Measurements from ENCODE around the gene DCC. TPM values are rescaled to one million over a fixed set of nuclear protein-coding genes. Genes with fewer than 3 reads are reported as not detected.

DCC gene
- total and polyA plus RNA-seq, 5 donors from 2014 or later, result not detected

DNA sequence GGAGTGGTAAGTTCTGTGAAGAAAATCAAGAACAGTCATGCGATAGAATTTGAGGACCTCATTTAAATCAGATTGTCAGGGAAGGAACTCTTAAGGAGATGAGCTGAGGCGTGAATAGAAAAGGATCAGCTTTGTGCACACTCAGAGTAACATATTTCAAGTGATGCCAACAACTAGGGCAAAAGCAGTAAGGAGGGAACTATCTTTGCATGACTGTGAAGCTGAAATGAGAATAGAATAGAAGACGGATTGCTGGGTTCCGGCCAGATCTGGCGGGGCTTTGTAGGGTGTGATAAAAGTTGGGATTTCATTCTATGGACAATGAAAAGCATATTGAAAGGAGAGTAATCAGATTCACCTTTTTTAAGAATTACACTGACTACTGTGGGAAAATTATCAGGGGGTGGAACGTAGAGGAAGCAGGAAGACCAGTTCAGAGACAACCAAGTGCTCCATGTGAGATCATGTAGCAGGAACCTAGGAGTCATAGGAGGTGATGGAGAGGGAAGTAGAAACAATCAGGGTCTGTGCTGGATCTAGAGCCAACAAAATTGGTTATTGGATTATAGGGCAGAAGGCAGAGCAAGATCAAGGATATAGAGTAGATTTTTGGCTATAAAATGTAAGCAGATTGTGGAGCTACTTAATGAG is 884.3 kb downstream of the DCC start:
- H3K9me3 Mint-ChIP-seq, result peaks cover 0 to 5% (median 0%) of the 10 kb centered on the region in 7 donors
- H3K9me3 ChIP-seq (ENCODE audit: control insufficient read depth in 2 of 2, low read length in 2 of 2), result peaks cover 0 to 4% of the 10 kb centered on the region in 2 experiments
- no peaks in the 10 kb centered on the region for H3K36me3 ChIP-seq (ENCODE audit: control insufficient read depth, insufficient read depth, low read length)
- DNase-seq, result no peak
- H3K4me1 Mint-ChIP-seq, result no peaks in the 10 kb centered on the region
- no peak overlapping the region for H3K27ac ChIP-seq (ENCODE audit: insufficient read depth, low read length, poor library complexity, severe bottlenecking)
- H3K36me3 Mint-ChIP-seq, result no peaks in the 10 kb centered on the region
- no peaks in the 10 kb centered on the region for H3K27me3 ChIP-seq (ENCODE audit: control insufficient read depth, insufficient read depth, low read length)
- no peak overlapping the region for H3K4me3 Mint-ChIP-seq
- no peak for ATAC-seq (ENCODE audit: low read depth in 2 of 2)
- H3K27me3 Mint-ChIP-seq, result no peaks in the 10 kb centered on the region
- H3K27ac Mint-ChIP-seq, result no peak overlapping the region
- H3K4me1 ChIP-seq (ENCODE audit: control insufficient read depth, insufficient read depth, low read length, poor library complexity, severe bottlenecking), result no peaks in the 10 kb centered on the region
- no peak overlapping the region for H3K4me3 ChIP-seq (ENCODE audit: low read depth, low read length)

DNA sequence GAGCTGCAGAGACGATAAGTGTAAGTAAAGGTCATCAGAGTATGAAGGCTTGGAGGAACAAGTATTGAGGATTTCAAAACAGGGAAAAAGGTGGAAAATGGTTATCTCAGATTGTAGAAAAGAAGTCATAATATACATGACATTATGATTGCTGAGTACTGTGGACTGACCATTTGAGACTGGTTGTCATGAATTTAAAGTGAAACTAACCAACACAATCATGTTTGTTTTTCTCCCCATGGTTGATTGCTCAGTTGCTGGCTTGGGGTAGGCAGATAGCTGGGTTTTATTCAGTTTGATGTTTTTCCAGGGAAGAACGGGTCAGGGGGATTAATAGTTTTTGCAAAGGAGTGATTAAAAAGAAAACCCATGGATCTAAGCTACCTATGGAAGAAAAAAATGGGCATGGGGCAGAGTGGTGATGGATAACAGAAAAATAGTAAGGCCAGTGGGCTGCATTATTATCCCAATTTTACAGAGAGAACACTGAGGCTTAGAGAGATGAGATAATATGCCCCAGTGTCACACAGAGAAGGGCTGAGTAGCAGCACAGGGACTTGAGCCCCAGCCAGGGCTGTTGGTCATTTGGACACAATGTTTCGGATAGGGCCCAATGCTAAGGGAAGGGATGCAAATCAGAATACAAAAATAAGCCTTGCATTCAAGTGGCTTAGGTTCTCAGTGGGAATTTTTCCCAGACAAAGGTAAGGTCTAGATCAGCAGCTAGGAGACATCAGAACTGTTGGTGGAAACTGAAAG is 885.7 kb downstream of the DCC start:
- ATAC-seq (ENCODE audit: low read depth in 2 of 2) (no peak), DNase-seq (no peak)
- Mint-ChIP-seq H3K27me3 (no peaks in the 10 kb centered on the region), H3K9me3 (peaks cover 0 to under 1% (median 0%) of the 10 kb centered on the region in 7 donors), H3K27ac (no peak overlapping the region), H3K36me3 (no peaks in the 10 kb centered on the region), H3K4me1 (no peaks in the 10 kb centered on the region), H3K4me3 (no peak overlapping the region)
- H3K27me3 ChIP-seq (ENCODE audit: control insufficient read depth, insufficient read depth, low read length), result no peaks in the 10 kb centered on the region
- peaks cover 0 to 4% of the 10 kb centered on the region in 2 experiments for H3K9me3 ChIP-seq (ENCODE audit: control insufficient read depth in 2 of 2, low read length in 2 of 2)
- no peak overlapping the region for H3K27ac ChIP-seq (ENCODE audit: insufficient read depth, low read length, poor library complexity, severe bottlenecking)
- no peaks in the 10 kb centered on the region for H3K36me3 ChIP-seq (ENCODE audit: control insufficient read depth, insufficient read depth, low read length)
- H3K4me1 ChIP-seq (ENCODE audit: control insufficient read depth, insufficient read depth, low read length, poor library complexity, severe bottlenecking), result no peaks in the 10 kb centered on the region
- H3K4me3 ChIP-seq (ENCODE audit: low read depth, low read length), result no peak overlapping the region

DNA sequence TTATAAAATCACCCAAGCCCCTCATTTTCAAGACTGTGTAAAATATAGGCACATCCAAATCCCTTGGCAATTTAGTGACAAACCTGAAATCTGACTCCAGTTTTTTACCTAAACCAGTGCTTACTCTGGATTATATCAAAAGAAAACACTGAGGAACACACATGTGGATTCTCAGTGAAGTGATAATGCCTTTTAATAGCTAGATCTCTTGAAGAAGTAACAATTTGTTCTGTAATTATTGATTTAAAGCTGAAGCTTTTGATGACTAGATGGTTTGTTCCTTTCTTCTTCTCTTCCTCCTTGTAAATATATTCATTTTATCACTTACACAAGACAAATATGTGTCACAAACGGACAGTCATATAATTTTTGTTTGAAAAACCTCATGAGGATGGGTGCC is 894.6 kb downstream of the DCC start:
- Mint-ChIP-seq H3K36me3 (no peaks in the 10 kb centered on the region), H3K4me3 (no peak overlapping the region), H3K9me3 (peaks cover 2 to 14% (median 5%) of the 10 kb centered on the region in 7 donors), H3K4me1 (no peaks in the 10 kb centered on the region), H3K27me3 (no peaks in the 10 kb centered on the region), H3K27ac (no peak overlapping the region)
- DNase-seq (no peak), ATAC-seq (ENCODE audit: low read depth in 2 of 2) (no peak)
- H3K27ac ChIP-seq (ENCODE audit: insufficient read depth, low read length, poor library complexity, severe bottlenecking), result no peak overlapping the region
- no peaks in the 10 kb centered on the region for H3K9me3 ChIP-seq (ENCODE audit: control insufficient read depth in 2 of 2, low read length in 2 of 2)
- H3K4me1 ChIP-seq (ENCODE audit: control insufficient read depth, insufficient read depth, low read length, poor library complexity, severe bottlenecking), result no peaks in the 10 kb centered on the region
- no peaks in the 10 kb centered on the region for H3K27me3 ChIP-seq (ENCODE audit: control insufficient read depth, insufficient read depth, low read length)
- H3K4me3 ChIP-seq (ENCODE audit: low read depth, low read length), result no peak overlapping the region
- no peaks in the 10 kb centered on the region for H3K36me3 ChIP-seq (ENCODE audit: control insufficient read depth, insufficient read depth, low read length)

DNA sequence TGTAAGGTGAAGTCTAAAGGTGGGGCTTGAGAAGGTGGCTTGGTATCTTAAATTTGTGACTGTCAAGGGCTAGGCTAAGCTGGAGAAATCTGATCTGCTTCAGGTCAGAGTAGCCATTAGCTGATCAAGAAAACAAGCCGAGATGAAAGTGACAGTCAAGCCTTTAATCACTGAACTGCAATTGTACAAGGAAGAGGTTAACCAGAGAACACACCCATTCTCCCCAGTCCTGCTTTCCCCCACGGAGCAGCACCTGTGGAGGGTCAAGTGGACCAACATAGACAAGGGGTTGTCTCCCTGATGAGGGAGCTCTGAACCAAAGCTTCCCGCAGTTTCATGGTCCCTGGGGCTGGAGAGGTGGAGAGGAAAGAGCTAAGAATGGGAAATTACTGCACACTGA is 901.2 kb downstream of the DCC start:
- H3K36me3 Mint-ChIP-seq, result no peaks in the 10 kb centered on the region
- no peaks in the 10 kb centered on the region for H3K4me1 ChIP-seq (ENCODE audit: control insufficient read depth, insufficient read depth, low read length, poor library complexity, severe bottlenecking)
- H3K4me3 ChIP-seq (ENCODE audit: low read depth, low read length), result no peak overlapping the region
- no peak overlapping the region for H3K27ac ChIP-seq (ENCODE audit: insufficient read depth, low read length, poor library complexity, severe bottlenecking)
- DNase-seq (no peak), ATAC-seq (ENCODE audit: low read depth in 2 of 2) (no peak)
- peaks cover 0 to 13% (median 9%) of the 10 kb centered on the region in 7 donors for H3K9me3 Mint-ChIP-seq
- no peaks in the 10 kb centered on the region for H3K36me3 ChIP-seq (ENCODE audit: control insufficient read depth, insufficient read depth, low read length)
- no peaks in the 10 kb centered on the region for H3K4me1 Mint-ChIP-seq
- H3K27me3 Mint-ChIP-seq, result no peaks in the 10 kb centered on the region
- H3K9me3 ChIP-seq (ENCODE audit: control insufficient read depth in 2 of 2, low read length in 2 of 2), result no peaks in the 10 kb centered on the region
- peak overlapping the region in 1 of 3 donors; percentile 3 for H3K27ac Mint-ChIP-seq
- no peak overlapping the region for H3K4me3 Mint-ChIP-seq
- H3K27me3 ChIP-seq (ENCODE audit: control insufficient read depth, insufficient read depth, low read length), result no peaks in the 10 kb centered on the region

DNA sequence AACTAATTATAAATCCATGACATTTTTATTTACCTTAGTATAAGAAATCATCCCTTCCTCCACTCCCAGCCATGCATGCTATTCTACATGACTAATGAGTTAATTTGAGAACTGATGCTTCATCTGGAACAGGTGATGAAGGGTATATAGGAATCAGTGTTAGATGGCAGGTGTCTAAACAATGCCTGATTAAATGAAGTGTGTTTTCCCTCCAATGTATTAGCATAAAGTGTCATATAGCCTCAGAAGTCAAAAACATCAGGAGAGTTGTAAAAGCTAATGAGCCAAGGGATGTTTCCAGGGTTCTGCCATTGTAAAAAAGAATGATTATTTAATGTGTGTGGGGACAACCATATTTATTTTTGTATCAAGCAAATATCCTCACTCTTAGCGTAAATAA is 913.8 kb downstream of the DCC start:
- H3K27me3 Mint-ChIP-seq, result no peaks in the 10 kb centered on the region
- H3K4me3 ChIP-seq (ENCODE audit: low read depth, low read length), result no peak overlapping the region
- no peak overlapping the region for H3K27ac ChIP-seq (ENCODE audit: insufficient read depth, low read length, poor library complexity, severe bottlenecking)
- H3K4me1 Mint-ChIP-seq, result no peaks in the 10 kb centered on the region
- no peak for ATAC-seq (ENCODE audit: low read depth in 2 of 2)
- no peaks in the 10 kb centered on the region for H3K4me1 ChIP-seq (ENCODE audit: control insufficient read depth, insufficient read depth, low read length, poor library complexity, severe bottlenecking)
- H3K4me3 Mint-ChIP-seq, result no peak overlapping the region
- no peaks in the 10 kb centered on the region for H3K9me3 ChIP-seq (ENCODE audit: control insufficient read depth in 2 of 2, low read length in 2 of 2)
- H3K9me3 Mint-ChIP-seq, result peaks cover 0 to 13% (median 3%) of the 10 kb centered on the region in 7 donors
- no peaks in the 10 kb centered on the region for H3K36me3 ChIP-seq (ENCODE audit: control insufficient read depth, insufficient read depth, low read length)
- no peaks in the 10 kb centered on the region for H3K27me3 ChIP-seq (ENCODE audit: control insufficient read depth, insufficient read depth, low read length)
- no peaks in the 10 kb centered on the region for H3K36me3 Mint-ChIP-seq
- no peak for DNase-seq
- no peak overlapping the region for H3K27ac Mint-ChIP-seq

DNA sequence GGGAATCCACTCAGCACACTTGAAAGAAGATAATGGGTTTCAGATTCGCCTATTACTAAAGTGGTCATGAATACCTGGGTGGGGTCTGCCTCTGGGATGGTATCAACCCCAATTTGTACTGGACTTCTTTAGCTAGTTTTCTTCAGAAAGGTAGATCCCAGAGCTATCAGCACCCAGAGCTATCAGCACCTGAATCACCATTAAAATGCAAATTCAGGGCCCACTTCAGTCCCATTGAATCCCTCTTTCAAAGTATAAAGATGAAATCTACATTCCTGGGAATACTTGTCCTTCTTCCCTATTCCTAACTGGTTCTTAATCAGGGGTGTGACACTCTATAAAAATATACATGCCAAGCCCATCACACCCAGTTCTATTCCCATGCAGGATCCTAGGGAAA is 914.3 kb downstream of the DCC start:
- no peak overlapping the region for H3K27ac ChIP-seq (ENCODE audit: insufficient read depth, low read length, poor library complexity, severe bottlenecking)
- DNase-seq (no peak), ATAC-seq (ENCODE audit: low read depth in 2 of 2) (no peak)
- Mint-ChIP-seq H3K27me3 (no peaks in the 10 kb centered on the region), H3K27ac (no peak overlapping the region), H3K4me1 (no peaks in the 10 kb centered on the region), H3K9me3 (peaks cover 0 to 13% (median 3%) of the 10 kb centered on the region in 7 donors), H3K36me3 (no peaks in the 10 kb centered on the region), H3K4me3 (no peak overlapping the region)
- H3K27me3 ChIP-seq (ENCODE audit: control insufficient read depth, insufficient read depth, low read length), result no peaks in the 10 kb centered on the region
- no peaks in the 10 kb centered on the region for H3K9me3 ChIP-seq (ENCODE audit: control insufficient read depth in 2 of 2, low read length in 2 of 2)
- no peaks in the 10 kb centered on the region for H3K36me3 ChIP-seq (ENCODE audit: control insufficient read depth, insufficient read depth, low read length)
- H3K4me1 ChIP-seq (ENCODE audit: control insufficient read depth, insufficient read depth, low read length, poor library complexity, severe bottlenecking), result no peaks in the 10 kb centered on the region
- no peak overlapping the region for H3K4me3 ChIP-seq (ENCODE audit: low read depth, low read length)

DNA sequence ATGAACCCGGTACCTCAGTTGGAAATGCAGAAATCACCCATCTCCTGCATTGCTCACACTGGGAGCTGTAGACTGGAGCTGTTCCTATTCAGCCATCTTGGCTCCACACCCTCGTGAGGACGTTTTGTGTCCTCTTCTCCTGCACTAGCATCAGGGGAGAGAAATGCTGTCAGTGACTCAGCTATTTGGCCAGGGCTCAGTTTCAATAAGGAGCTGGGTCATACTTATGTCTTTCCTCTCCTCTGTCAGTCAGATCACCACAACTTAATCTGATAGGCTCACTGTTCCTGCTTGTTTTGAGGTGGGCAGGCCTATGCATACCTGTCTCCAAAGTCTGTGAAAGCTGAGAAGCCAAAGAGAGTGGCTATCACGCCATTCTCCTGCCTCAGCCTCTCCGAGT is 921.2 kb downstream of the DCC start:
- Histone ChIP-seq H3K27me3 (ENCODE audit: control insufficient read depth, insufficient read depth, low read length) (no peaks in the 10 kb centered on the region), H3K36me3 (ENCODE audit: control insufficient read depth, insufficient read depth, low read length) (no peaks in the 10 kb centered on the region), H3K4me3 (ENCODE audit: low read depth, low read length) (no peak overlapping the region), H3K4me1 (ENCODE audit: control insufficient read depth, insufficient read depth, low read length, poor library complexity, severe bottlenecking) (no peaks in the 10 kb centered on the region), H3K9me3 (ENCODE audit: control insufficient read depth in 2 of 2, low read length in 2 of 2) (no peaks in the 10 kb centered on the region), H3K27ac (ENCODE audit: insufficient read depth, low read length, poor library complexity, severe bottlenecking) (no peak overlapping the region)
- no peaks in the 10 kb centered on the region for H3K27me3 Mint-ChIP-seq
- no peak overlapping the region for H3K4me3 Mint-ChIP-seq
- peaks cover 2 to 14% (median 4%) of the 10 kb centered on the region in 7 donors for H3K9me3 Mint-ChIP-seq
- no peaks in the 10 kb centered on the region for H3K4me1 Mint-ChIP-seq
- H3K27ac Mint-ChIP-seq, result no peak overlapping the region
- DNase-seq (no peak), ATAC-seq (ENCODE audit: low read depth in 2 of 2) (no peak)
- H3K36me3 Mint-ChIP-seq, result no peaks in the 10 kb centered on the region

DNA sequence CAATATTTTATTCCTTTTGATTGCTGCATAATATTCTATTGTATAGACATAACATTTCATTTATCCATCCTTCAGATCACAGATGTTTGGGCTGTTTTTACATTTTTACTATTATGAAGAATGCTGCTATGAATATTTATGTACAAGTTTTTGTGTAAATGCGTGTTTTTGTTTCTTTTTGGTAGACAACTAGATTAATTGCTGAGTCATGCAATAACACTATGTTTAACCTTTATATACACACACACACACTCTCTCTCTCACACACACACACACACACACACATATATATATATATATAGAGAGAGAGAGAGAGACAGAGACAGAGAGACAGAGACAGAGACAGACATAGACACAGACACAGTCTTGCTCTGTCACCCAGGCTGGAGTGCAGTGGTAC is 926.9 kb downstream of the DCC start:
- no peak for ATAC-seq (ENCODE audit: low read depth in 2 of 2)
- Histone ChIP-seq H3K4me1 (ENCODE audit: control insufficient read depth, insufficient read depth, low read length, poor library complexity, severe bottlenecking) (no peaks in the 10 kb centered on the region), H3K27ac (ENCODE audit: insufficient read depth, low read length, poor library complexity, severe bottlenecking) (no peak overlapping the region), H3K27me3 (ENCODE audit: control insufficient read depth, insufficient read depth, low read length) (no peaks in the 10 kb centered on the region), H3K9me3 (ENCODE audit: control insufficient read depth in 2 of 2, low read length in 2 of 2) (no peaks in the 10 kb centered on the region), H3K4me3 (ENCODE audit: low read depth, low read length) (no peak overlapping the region), H3K36me3 (ENCODE audit: control insufficient read depth, insufficient read depth, low read length) (no peaks in the 10 kb centered on the region)
- Mint-ChIP-seq H3K27me3 (no peaks in the 10 kb centered on the region), H3K27ac (no peak overlapping the region), H3K9me3 (peaks cover 0 to 25% (median 5%) of the 10 kb centered on the region in 7 donors), H3K36me3 (no peaks in the 10 kb centered on the region), H3K4me3 (no peak overlapping the region), H3K4me1 (no peaks in the 10 kb centered on the region)
- no peak for DNase-seq
